ENCODE data around the gene TOR1A.

Gene TOR1A

DNA sequence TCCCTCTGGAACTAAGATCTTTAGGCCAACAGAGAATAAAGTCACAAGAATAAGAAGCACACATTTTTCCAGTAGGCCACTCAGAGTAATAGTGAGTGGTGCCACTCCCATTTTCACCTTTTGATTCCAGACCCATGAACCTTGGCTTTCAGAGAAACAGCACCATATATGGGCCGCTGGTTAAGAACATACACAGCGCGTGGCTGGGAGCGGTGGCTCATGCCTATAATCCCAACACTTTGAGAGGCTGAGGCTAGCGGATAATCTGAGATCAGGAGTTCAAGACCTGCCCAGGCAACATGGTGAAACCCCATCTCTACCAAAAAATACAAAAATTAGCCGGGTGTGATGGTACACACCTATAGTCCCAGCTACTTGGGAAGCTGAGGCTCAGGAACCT, 55.5 kb downstream of the TOR1A start:
- ChIA-PET POLR2A (no interaction called here), CTCF (no interaction called here)
- TF ChIP-seq FOXK2 (IDR thresholded peaks at IDR 0.05) (no peak), HDGF (IDR thresholded peaks at IDR 0.05; ENCODE audit: borderline replicate concordance) (no peak), LEF1 (IDR thresholded peaks at IDR 0.05; ENCODE audit: borderline replicate concordance) (no peak), FOXA1 (IDR thresholded peaks at IDR 0.05) (no peak), FOXM1 (IDR thresholded peaks at IDR 0.05; ENCODE audit: borderline replicate concordance) (no peak), NFRKB (IDR thresholded peaks at IDR 0.05) (no peak), SP1 (IDR thresholded peaks at IDR 0.05) (no peak), TARDBP (IDR thresholded peaks at IDR 0.05) (no peak), CTBP1 (IDR thresholded peaks at IDR 0.05; ENCODE audit: borderline replicate concordance) (no peak), ARNT (IDR thresholded peaks at IDR 0.05) (no peak), L3MBTL2 (conservative IDR thresholded peaks at IDR 0.05) (no peak)
- TF ChIP-seq, protein P1, sequence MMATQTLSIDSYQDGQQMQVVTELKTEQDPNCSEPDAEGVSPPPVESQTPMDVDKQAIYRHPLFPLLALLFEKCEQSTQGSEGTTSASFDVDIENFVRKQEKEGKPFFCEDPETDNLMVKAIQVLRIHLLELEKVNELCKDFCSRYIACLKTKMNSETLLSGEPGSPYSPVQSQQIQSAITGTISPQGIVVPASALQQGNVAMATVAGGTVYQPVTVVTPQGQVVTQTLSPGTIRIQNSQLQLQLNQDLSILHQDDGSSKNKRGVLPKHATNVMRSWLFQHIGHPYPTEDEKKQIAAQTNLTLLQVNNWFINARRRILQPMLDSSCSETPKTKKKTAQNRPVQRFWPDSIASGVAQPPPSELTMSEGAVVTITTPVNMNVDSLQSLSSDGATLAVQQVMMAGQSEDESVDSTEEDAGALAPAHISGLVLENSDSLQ (IDR thresholded peaks at IDR 0.05), result no peak
- DNase-seq (ENCODE audit: extremely low spot score), result no peak

DNA sequence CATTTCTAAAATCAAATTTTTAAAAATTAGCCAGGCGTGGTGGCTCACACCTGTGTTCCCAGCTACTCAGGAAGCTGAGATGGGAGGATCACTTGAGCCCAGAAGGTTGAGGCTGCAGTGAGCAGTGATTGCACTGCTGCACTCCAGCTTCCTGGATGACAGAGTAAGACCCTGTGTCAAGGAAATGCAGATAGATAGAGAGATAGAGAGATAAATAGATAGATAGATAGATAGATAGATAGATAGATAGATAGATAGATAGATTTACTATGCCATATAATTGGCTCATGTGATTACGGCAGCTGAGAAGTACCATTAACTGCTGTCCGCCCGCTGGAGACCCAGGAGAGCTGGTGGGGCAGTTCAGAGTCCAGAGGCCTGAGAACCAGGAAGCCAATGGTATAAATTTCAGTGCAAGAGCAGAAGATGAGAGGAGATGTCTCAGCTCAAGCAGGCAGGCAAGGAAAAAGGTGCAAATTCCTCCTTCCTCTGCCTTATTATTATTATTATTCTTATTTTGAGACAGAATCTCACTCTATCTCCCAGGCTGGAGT, 58.1 kb downstream of the TOR1A start:
- no peak for DNase-seq (ENCODE audit: extremely low spot score)
- ChIA-PET POLR2A (no interaction called here), CTCF (interaction anchor here (0.9 kb wide), 1 partner anchor 28 kb away, joined by 3 read pairs; no protein-coding TSS in a partner anchor)

DNA sequence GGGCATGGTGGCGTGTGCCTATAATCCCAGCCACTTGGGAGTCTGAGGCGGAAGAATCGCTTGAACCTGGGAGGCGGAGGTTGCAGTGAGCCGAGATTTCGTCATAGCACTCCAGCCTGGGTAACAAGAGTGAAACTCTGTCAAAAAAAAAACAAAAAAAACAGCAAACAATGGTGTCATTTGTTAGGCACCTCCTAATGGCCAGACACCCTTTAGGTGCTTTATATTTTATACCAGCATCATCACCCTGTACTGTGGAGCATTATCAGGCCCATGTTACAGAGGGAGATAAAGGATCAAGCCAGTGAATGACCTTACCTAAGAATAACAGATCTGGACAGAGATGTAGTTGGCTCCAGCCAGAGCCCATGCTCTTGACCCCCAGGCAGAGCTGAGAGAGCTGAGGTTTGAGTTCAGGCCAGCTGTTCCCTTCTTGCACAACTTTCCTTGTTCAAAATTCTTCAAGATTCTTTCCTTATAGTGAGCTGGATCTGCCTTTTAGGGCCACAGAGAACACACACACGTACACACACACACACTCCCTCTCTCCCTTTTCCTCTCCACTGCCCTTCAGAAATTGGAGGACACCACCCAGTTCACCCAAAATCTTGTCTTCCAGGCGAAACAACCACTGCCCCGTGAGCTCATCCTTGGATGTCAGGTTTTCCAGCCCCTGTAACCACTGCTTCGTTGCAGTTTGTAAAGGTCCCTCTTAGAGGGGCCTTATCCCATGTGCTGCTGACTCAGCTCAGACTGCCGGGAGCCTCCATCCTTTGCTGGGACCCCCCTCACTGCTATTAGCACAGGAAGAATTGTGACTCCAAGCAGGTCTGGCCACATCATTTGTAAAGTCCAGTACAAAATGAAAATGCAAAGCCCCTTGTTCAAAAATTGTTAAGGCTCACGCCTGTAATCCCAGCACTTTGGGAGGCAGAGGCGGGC, 60.7 kb downstream of the TOR1A start:
- CTCF ChIA-PET, result no interaction called here
- POLR2A ChIA-PET, result interaction anchor here (1.4 kb wide), 1 partner anchor 25 kb away, joined by 3 read pairs; no protein-coding TSS in a partner anchor
- DNase-seq (ENCODE audit: extremely low spot score), result no peak
- TF ChIP-seq L3MBTL2 (conservative IDR thresholded peaks at IDR 0.05), result no peak
- TF ChIP-seq HDGF (IDR thresholded peaks at IDR 0.05; ENCODE audit: borderline replicate concordance), result no peak
- no peak for TF ChIP-seq ZNF384 (IDR thresholded peaks at IDR 0.05)
- no peak for TF ChIP-seq FOXK2 (IDR thresholded peaks at IDR 0.05)

More for the DNA sequence above, 58.1 kb downstream of the TOR1A start:
- TF ChIP-seq FOXK2 (IDR thresholded peaks at IDR 0.05) (no peak), BHLHE40 (IDR thresholded peaks at IDR 0.05; ENCODE audit: borderline replicate concordance) (no peak), CTBP1 (IDR thresholded peaks at IDR 0.05; ENCODE audit: borderline replicate concordance) (no peak), ELF4 (IDR thresholded peaks at IDR 0.05) (no peak), FOXA1 (IDR thresholded peaks at IDR 0.05) (no peak), HDGF (IDR thresholded peaks at IDR 0.05; ENCODE audit: borderline replicate concordance) (no peak), ZNF384 (IDR thresholded peaks at IDR 0.05) (no peak), SUZ12 (IDR thresholded peaks at IDR 0.05) (no peak), NFRKB (IDR thresholded peaks at IDR 0.05) (no peak), ARNT (IDR thresholded peaks at IDR 0.05) (no peak), L3MBTL2 (conservative IDR thresholded peaks at IDR 0.05) (no peak), FOXM1 (IDR thresholded peaks at IDR 0.05; ENCODE audit: borderline replicate concordance) (no peak)
- TF ChIP-seq, protein P1 (IDR thresholded peaks at IDR 0.05), result no peak
